ENCODE results near the gene RTN4. TPM values are rescaled to one million over a fixed set of nuclear protein-coding genes. Genes with fewer than 3 reads are reported as not detected.
"Not testable (repeated sequence)": the region's sequence is repeated elsewhere in the genome, so short reads cannot be mapped to it uniquely, and the experiment has no call there.

The RTN4 gene
- total RNA-seq, 2 donors from 2014 or later: 190 to 249 TPM

DNA sequence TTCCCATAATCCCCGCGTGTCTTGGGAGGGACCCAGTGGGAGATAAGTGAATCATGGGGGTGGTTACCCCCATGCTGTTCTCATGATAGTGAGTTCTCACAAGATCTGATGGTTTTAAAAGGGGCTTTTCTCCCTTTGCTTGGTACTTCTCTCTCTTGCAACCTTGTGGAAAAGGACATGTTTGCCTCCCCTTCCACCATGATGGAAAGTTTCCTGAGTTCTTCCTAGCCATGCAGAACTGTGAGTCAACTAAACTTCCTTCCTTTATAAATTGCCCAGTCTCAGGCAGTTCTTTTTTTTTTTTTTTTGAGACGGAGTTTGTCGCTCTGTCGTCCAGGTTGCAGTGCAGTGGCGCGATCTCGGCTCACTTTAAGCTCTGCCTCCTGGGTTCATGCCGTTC, 26.5 kb upstream of the RTN4 start:
- Histone ChIP-seq H3K36me3 (no peaks in the 10 kb centered on the region), H3K4me1 (replicated peaks) (no peaks in the 10 kb centered on the region), H3K27me3 (replicated peaks; ENCODE audit: insufficient read depth) (no peaks in the 10 kb centered on the region), H3K27ac (no peak overlapping the region), H3K9me3 (no peaks in the 10 kb centered on the region), H3K4me3 (no peak overlapping the region)
- TF ChIP-seq POLR2A (IDR thresholded peaks at IDR 0.05): no peak
- TF ChIP-seq, protein P1, sequence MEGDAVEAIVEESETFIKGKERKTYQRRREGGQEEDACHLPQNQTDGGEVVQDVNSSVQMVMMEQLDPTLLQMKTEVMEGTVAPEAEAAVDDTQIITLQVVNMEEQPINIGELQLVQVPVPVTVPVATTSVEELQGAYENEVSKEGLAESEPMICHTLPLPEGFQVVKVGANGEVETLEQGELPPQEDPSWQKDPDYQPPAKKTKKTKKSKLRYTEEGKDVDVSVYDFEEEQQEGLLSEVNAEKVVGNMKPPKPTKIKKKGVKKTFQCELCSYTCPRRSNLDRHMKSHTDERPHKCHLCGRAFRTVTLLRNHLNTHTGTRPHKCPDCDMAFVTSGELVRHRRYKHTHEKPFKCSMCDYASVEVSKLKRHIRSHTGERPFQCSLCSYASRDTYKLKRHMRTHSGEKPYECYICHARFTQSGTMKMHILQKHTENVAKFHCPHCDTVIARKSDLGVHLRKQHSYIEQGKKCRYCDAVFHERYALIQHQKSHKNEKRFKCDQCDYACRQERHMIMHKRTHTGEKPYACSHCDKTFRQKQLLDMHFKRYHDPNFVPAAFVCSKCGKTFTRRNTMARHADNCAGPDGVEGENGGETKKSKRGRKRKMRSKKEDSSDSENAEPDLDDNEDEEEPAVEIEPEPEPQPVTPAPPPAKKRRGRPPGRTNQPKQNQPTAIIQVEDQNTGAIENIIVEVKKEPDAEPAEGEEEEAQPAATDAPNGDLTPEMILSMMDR (IDR thresholded peaks at IDR 0.05): no peak
- TF ChIP-seq POLR2AphosphoS5 (IDR thresholded peaks at IDR 0.05): no peak
- DNase-seq (ENCODE audit: low spot score): no peak
- 96% methylated on average over 9 of the region's 9 CpGs for WGBS
- intact Hi-C loops (cut with DNase I): no loop called here

DNA sequence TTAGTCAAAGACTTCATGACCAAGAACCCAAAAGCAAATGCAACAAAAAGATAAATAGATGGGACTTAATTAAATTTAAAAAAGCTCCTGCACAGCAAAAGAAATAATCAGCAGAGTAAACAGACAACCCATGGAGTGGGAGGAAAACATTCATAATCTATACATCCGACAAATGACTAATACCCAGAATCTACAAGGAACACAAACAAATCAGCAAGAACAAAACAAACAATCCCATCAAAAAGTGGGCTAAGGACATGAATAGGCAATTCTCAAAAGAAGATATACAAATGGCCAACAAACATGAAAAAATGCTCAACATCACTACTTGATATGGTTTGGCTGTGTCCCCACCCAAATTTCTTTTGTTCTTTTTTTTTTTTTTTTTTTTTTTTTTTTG, 25.8 kb upstream of the RTN4 start:
- H3K27me3 ChIP-seq (replicated peaks; ENCODE audit: insufficient read depth); intact Hi-C loops (cut with DNase I): not testable (repeated sequence)
- WGBS: 76% methylated on average over 1 of the region's 1 CpG

DNA sequence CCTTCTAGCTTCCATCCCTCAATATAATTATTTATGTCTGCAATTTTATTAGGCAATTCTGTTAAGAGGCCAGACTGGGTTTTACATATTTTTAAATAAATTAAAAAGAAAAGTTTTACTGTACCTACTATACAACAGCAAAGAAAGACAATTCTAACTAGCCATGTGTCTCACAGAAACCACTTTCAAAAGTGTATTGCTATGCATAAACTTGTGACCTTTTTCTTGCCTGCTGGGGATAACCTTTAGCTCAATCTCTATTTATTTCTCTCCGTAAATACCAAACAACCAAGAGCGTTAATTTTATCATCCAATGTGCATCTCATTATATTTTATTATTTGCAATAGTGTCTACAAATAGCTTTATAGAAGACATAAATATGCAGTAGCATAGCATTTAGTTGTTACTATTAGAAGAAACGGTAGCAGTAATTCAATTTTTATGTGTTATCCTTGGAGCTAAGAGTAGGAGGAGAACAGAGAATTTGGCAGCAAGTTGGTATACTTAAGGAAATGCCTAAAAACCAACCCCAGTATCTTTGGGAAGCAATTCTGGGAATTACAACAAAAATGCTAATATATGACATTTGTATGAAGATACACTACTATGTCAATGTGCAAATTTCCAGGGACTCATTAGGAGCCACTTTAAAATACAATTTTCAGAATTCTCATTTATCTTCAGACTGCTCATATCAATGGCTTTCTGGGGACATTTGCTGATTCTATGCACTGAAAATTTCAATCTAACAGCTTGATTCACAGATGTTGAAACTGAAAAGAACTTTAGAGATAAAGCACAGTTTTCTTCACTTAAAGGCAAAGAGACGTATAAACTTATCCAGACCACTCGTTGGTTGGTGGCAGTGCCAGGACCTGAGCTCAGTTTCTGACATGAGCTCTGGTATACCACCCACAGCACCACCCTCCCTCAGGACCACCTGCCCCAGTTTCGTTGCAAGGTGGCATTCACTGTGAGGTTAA, 23.0 kb upstream of the RTN4 start:
- TF ChIP-seq POLR2A (IDR thresholded peaks at IDR 0.05): no peak
- TF ChIP-seq, protein P1 (IDR thresholded peaks at IDR 0.05): no peak
- DNase-seq (ENCODE audit: low spot score): no peak
- Histone ChIP-seq H3K4me1 (replicated peaks) (no peaks in the 10 kb centered on the region), H3K4me3 (no peak overlapping the region), H3K27ac (no peak overlapping the region), H3K27me3 (replicated peaks; ENCODE audit: insufficient read depth) (no peaks in the 10 kb centered on the region), H3K36me3 (no peaks in the 10 kb centered on the region), H3K9me3 (no peaks in the 10 kb centered on the region)
- WGBS: 70% methylated on average over 6 of the region's 6 CpGs
- intact Hi-C loops (cut with DNase I): no loop called here

More for the DNA sequence above, 25.8 kb upstream of the RTN4 start:
- not testable (repeated sequence) for H3K4me1 ChIP-seq (replicated peaks); H3K9me3 ChIP-seq; H3K36me3 ChIP-seq; H3K27ac ChIP-seq; DNase-seq (ENCODE audit: low spot score); H3K4me3 ChIP-seq

DNA sequence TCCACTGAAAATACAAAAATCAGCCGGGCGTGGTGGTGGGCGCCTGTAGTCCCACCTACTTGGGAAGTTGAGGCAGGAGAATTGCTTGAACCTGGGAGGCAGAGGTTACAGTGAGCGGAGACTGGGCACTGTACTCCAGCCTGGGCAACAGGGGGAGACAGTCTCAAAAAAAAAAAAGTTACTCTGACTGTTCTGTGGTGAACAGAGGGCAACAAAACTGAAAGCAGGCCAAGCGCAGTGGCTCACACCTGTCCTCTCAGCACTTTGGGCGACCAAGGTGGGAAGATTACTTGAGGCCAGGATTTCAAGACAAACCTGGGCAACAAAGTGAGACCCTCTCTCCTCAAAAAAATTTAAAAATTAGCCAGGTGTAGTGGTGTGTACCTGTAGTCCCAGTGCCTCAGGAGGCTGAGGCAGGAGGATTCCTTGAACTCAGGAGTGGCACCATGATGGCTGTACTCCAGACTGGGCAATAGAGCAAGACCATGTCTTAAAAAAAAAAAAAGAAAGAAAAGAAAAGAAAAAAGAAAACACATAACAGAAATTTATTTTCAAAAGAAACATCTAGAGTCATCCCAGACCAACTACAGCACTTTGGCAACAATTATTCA, 13.6 kb upstream of the RTN4 start:
- Histone ChIP-seq H3K4me1 (replicated peaks) (no peaks in the 10 kb centered on the region), H3K27ac (no peak overlapping the region), H3K9me3 (no peaks in the 10 kb centered on the region), H3K27me3 (replicated peaks; ENCODE audit: insufficient read depth) (no peaks in the 10 kb centered on the region), H3K36me3 (no peaks in the 10 kb centered on the region), H3K4me3 (no peak overlapping the region)
- WGBS: 87% methylated on average over 6 of the region's 6 CpGs
- DNase-seq (ENCODE audit: low spot score): no peak
- TF ChIP-seq POLR2AphosphoS5 (IDR thresholded peaks at IDR 0.05): no peak
- no peak for TF ChIP-seq POLR2A (IDR thresholded peaks at IDR 0.05)
- TF ChIP-seq, protein P1 (IDR thresholded peaks at IDR 0.05): no peak
- intact Hi-C loops (cut with DNase I): no loop called here

DNA sequence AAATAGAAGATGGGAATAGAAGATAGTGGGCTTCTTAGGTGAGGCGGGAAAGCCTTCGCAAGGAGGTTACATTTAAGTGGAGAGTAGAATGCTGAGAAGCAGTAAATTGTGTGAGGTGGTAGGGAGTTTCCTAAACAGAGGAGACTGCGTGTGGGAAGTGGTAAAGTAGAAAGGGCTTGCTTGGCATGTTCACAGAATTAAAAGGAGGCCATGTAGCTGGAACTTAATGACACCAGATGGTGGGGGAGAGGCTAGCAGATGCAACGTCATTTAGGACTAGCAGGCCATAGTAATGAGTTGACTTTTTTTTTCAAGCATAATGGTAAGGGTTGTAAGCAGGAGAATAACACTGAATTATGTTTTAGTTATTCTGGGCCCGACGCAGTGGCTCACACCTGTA, 13.0 kb upstream of the RTN4 start:
- TF ChIP-seq POLR2A (IDR thresholded peaks at IDR 0.05): no peak
- TF ChIP-seq, protein P1 (IDR thresholded peaks at IDR 0.05): no peak
- TF ChIP-seq POLR2AphosphoS5 (IDR thresholded peaks at IDR 0.05): no peak
- Histone ChIP-seq H3K9me3 (no peaks in the 10 kb centered on the region), H3K4me1 (replicated peaks) (no peaks in the 10 kb centered on the region), H3K36me3 (no peaks in the 10 kb centered on the region), H3K27me3 (replicated peaks; ENCODE audit: insufficient read depth) (no peaks in the 10 kb centered on the region), H3K27ac (no peak overlapping the region), H3K4me3 (no peak overlapping the region)
- WGBS: 92% methylated on average over 6 of the region's 6 CpGs
- intact Hi-C loops (cut with DNase I): no loop called here
- no peak for DNase-seq (ENCODE audit: low spot score)

Data from prostate gland (tissue), 2 donors.